CD4-positive, alpha-beta T cell treated with Interleukin-2 at 100 ng/mL for 4 hours (primary cell): ENCODE measurements around the gene APEX1.
"Not testable (repeated sequence)": the region's sequence is repeated elsewhere in the genome, so short reads cannot be mapped to it uniquely, and the experiment has no call there.

Experiments
- DNase-seq: peaks from one replicate; pipeline ENCODE4 v3.0.0-alpha.2; 2020; ENCODE audit warnings: low spot score

The APEX1 gene

DNA sequence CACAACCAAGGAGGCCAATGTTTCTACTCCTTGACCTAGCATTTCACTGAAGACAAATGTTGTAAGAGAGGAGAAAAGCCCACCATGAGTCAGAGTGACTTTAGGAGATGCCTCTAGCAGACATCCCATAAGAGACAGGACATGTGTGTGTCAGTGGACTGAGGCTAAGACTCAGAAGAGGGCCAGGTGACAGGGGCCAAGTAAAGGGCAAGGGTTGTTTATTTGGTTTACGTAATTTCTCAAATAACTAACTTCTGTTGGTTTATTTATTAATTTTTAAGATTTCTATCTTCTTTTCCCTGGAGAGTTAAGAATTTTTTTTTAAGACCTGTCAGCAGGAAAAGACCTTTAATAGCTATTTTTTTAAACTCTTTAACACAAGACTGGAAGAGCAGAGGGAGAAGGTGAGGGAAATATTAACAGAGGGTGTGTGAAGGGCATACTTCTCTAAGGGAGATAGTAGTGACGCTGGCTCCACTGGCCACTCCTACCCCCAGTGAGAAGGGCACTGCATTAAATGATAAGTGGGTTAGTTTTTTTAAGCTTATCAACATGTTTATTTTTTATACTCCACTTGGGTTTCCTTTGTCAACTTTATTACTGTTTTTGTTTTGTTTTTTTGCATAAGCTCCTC is 17.6 kb downstream of the APEX1 start:
- DNase-seq: no peak

DNA sequence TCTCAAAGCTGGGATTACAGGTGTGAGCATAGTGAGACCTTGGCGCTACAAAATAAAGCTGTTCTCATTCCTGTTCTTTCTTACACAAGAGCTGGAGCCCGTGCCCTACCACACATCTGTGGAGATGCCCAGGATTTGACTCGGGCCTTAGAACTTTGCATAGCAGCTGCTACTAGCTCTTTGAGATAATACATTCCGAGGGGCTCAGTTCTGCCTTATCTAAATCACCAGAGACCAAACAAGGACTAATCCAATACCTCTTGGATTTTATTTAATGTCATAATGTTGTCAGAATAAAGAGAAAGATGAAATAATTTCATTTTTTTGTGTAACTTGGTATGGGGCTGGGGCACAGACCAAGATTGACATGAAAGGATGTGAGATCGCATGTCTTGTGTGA is 21.8 kb downstream of the APEX1 start:
- no peak for DNase-seq

DNA sequence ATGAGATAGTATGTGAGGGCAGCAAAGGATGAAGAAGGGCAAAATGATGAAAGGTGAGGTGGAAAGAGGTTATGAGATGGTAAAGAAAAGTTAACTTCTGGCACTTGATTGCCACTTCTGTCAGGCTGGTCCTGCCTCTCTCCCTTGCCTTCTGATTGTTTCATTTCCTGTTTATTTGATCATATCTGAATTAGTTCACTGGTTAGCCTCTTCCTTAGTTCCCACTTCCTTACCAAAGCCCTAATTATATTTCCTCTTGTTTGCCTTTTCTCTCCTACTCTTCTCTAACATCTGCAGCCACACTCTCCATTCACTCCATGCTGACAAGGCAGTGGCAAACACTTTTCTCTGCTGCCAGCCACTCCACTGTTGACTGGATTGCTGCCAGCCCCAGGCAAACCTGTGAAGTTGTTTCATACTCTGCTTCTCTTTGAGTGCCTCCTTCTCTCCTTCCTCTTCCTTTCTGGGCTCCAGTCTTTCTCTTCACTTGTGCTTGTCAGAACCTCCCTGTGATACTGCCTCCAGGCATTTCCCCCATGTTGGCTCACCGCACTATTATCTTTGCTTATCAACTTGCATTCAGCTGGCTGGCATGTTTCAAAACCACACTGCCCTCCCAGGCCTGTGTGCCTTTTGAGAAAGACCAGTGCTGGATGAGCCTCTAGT is 22.3 kb downstream of the APEX1 start:
- peak; percentile 41 for DNase-seq

DNA sequence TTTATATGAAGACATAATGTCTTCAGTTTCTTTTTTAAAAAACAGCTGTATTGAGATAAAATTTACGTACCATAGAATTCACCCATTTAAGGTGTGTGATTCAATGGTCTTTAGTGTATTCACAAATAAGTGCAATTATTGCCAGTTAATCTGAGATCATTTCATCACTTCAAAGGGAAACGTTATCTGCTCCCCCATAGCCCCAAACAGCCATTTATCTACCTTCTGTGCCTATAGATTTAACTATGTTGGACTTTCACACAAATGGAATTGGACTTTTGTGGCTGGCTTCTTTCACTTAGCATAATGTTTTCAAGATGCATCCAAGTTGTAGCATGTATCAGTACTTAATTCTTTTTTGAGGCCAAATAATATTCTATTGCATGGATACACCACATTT is 23.9 kb downstream of the APEX1 start:
- no peak for DNase-seq

DNA sequence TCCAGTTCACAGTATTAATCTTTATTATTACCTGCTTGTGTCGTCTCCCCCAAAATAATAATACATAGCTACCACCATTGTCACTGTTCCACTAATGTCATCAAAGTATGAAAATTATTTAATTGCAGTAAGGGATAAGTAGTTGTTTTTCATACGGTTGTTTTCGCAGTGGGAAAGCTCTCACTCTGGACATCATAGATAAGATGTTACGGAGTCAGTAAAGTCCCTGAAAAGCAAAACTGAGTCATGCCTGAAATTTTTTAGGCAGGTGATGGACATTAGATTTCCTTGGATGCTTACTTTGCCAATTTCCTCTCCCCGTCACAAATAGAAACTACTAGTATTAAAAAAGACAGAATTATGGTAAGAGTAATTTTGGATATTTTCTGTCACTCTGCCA is 27.4 kb downstream of the APEX1 start:
- DNase-seq: no peak

DNA sequence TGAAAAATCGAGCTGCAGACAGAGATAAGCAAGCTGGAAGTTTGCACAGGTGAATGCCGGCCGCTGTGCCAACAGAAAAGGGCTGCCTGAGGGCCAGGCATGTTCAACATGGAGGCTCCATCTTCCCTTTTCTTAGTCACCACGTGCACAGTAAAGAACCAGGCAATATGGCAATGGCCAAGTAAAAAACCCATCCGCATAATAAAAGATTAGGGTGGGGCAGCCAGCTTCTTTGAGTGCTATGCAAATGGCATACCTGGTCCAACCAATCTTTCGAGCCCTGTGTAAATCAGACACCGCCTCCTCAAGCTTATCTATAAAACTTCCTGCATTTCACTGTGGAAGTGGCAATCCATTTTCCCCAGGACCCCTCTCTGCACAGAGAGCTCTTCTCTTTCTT is 30.9 kb downstream of the APEX1 start:
- DNase-seq: no peak

DNA sequence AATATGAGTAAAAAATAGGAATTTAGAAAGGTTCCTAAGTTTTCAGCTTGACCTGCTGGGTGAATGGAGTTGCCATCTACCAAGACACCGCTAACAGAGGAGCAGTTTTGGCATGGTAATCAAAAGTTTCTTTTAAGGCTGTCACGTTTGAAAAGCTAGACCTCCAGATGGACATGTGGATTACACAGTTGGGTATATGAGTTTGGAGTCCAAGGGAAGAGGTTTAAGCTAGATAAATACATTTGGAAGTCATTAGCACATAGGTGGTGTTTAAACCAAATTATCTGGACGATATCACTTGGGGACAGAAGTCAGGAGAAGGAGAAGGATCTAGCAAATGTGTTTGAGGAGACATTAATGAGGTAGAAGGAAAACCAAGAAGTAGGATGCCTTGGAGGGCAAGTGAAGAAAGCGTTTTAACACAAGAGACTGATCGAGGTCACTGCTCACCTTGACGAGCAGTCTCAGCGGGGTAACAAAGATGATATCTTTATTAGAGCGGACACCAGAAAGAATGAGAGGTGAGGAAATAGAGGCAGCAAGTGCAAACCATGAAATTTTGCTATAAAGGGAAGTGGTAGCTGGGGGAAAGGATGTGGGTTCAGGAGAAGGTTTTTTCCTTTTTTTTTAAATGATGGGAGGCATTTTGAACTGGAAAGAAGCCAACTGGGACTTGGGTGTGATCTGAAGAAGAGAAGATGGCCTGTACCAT is 31.8 kb downstream of the APEX1 start:
- DNase-seq: no peak

DNA sequence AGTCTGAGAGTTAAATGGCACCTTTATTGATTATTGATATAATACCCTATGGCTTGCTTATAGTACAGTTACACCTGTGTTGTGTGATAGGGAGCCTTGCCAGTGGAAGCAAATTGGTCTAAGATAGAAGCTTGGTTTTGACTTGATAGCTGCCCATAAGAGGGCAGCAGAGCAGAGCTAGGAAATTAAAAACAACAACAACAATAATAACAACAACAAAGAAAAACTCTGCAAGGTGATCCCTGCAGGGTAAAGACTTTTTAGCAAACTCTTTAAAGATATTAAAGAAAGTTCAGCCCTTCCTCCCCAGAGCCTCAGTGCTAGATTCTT is 32.3 kb downstream of the APEX1 start:
- DNase-seq: no peak

DNA sequence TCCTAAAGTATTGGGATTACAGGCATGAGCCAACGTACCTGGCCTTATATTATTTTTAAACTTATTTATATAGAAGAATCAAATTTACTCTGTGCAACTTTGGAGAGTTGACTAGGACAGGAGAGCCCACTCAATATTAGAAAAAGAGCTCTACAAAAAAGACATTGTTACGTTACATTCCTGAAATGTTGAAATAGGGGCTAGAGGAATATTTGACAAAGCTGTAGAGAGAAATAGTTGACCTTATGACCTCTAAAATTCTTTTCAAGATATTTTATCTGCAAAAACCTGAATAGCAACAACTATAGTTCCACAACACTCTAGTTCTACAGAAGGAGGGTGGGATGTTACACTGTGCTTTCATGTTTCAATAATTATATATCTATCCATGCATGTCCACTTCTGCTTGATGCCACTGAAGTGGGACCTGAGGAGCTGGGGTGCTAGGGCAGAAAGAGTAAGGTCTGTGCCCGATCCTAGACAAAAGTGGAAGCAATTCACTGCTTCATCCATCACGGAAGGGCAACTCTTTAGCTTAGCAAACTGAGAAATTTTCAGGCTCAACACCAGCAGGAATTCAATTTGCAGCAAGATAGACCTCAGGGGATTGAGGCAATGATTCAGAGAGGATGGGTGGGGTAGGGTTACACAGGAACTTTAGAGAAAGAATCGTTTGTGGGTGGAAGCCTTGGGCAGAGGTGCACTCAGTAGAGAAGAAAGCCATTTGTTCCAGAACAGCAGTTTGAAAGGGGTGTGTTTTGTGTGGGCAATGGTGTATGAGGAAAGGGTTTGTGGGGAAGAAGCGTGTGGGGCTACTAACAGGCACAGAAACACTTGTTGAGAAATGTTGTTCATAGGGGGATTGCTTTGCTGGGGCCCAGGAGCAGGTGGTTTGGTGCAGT is 34.3 kb downstream of the APEX1 start:
- peak; percentile 62 for DNase-seq

DNA sequence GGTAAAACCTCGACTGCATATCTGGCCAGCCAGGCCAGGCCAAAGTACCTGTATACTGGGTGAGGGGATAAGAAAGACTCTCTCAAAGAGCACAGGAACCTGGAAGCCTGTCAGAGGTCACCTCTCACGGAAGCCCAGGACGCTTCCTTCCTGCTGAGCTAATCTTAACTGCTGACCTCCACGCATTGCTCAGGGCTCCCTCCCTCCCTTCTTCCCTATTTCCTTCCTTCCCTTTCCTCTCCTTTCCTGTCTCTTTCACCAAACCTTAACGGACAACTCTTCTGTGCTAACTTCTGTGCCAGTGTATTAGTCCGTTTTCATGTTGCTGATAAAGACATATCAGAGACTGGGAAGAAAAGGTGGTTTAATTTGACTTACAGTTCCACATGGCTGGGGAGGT is 35.5 kb downstream of the APEX1 start:
- no peak for DNase-seq

DNA sequence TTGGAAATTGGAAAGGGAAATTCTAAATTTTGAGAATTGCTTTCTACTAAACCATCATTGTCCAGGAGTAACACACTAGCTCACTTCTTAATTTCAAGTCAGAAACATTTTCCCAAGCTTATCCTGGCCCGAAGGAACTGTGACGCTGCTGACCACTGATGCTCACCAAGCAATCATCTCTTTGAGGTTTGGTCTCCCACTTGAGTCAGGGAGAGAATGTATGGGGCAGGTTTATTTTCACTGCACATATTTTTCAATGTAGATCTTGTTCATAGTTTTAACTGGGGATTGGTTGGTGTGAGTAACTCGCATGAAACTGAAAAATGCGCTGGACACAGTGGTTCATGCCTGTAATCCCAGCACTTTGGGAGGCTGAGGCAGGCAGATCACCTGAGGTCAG is 37.5 kb downstream of the APEX1 start:
- no peak for DNase-seq

DNA sequence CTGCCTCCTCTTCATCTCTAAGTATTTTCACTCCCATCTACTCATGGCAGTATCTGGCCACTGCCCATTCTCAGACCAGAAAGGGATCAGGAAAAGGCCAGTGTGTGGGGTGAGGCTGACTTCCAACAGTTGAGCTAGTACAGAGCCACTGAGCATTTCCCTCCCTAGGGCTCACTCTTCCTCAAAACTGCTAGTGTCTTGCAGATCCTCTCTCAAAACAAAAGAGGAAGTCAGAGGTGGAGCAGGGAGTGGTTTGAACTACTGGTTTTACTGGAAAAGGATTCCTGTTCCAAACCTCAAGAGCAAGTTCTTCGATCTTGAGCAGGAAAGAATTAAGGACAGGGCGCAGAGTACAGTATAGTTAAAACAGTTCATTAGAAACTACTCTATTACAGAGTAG is 38.6 kb downstream of the APEX1 start:
- DNase-seq: no peak

DNA sequence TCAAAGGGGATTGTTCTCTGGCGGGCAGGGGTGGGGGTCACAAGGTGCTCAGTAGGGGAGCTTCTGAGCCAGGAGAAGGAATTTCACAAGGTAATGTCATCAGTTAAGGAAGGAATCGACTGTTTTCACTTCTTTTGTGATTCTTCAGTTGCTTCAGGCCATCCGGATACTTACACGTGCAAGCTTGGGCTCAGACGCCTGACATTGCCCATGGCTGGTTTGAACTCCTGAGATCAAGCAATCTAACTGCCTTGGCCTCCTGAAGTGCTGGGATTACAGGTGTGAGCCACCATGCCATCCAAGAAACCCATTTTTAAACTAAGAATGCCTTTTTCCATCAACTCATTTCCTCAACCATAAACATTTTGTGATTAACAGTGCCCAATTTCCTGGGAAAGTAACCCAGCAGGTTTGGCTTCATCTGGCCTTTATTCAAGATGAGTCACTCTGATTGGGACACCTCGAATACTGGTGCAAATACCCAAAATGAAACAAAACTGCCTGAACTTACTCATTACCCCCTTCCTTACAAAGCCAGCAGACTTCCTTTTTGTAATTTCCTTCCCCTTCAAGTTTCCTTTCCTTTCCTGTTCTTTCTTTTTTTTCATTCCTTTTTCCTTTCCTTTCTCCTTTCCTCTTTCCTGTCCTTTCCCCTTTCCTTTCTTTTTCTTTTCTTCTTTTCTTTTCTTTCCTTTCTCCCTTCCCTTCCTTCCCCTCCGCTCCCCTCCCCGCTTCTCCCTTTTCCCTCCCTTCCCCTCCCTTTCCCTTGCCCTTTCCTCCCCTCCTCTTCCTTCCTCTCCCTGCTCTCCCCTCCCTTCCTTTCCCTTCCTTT is 40.1 kb downstream of the APEX1 start:
- DNase-seq: no peak

DNA sequence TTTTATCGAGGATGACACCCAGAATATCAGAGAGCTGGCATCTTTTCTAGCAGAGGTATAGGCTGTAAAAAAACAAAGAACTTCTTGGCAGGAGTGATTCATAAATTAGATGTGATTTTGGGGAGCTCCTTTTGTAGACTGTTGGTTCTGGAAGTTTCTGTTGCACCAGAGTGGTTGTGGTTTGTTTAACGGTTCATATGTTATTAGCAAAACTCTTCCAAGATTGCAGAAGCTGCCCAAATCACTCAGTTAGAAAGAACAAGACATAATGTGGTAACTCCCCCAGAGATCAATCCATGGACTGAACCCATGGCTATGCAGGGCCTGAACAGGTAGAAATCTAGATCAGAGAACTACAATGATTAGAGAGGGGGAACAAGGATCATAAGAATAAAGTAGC is 43.6 kb downstream of the APEX1 start:
- DNase-seq: no peak

DNA sequence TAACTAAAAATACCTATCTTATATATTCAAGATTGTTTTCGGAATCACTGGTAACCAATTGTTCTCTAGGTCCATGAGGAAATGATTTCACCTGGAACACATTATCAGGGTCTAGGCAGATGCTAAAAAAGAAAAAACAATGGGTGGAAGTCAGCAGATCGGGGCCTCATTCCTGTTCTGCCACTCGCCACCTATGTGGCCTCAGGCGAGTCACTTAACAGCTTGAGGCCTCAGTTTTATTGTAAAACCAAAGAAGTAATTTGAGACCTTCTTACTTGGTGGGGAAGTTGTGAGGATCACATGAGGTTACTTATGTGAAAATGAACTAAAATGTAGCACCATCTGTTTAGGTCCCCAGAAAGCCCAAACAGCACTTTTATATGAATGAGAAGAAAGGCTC is 44.1 kb downstream of the APEX1 start:
- no peak for DNase-seq

DNA sequence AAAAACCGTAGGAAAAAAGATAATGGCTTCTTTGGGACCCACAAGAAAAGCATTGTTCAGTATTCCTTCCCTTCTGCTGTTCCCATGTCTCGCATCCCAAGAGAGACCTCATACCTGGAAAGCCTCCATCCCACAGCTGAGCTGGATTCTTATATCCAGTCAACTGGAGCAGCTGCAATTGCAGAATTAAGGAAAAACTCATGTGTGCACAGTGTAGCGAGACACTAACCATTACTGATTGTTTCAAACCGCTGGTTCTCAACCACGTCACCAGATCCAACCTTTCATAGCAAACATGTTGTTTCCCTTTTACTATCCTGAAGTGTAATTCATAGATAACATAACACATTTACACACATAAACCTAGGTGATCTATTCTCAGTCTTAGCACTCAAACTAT is 44.9 kb downstream of the APEX1 start:
- no peak for DNase-seq

DNA sequence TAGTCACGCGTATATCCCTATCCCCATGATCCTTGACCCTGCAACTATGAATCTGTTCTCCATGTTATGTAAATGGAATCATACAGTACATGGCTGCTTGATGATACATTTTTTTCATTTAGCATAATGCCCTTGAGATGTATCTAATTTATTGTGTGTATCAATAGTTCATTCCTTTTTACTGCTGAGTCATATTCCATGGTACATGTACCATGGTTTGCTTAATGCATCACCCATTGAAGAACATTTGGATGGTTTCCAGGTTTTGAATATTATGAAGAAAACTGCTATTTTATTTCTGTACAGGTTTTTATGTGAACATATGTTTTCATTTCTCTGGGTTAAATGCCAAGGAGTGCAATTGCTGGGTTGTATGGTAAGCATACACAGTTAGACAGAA is 46.3 kb downstream of the APEX1 start:
- DNase-seq: no peak

DNA sequence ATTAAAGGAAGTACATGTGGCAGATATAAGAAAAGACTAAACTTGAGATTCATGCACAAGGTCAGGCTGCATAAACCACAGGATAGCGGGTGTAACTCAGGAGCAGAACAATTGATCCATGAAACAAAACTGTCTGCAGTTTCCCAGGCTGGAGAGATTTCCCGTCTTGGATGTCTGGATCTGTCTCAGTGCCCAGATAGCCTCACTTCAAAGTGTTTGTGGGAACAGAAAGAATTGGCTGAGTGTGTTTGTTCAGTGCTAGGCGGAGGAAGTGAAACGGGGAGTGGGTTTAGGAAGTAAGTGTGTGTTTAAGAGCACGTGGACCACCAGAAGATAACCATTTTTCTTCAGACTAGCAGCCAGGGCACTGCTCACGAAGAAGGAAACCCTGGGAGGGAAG is 48.9 kb downstream of the APEX1 start:
- no peak for DNase-seq

DNA sequence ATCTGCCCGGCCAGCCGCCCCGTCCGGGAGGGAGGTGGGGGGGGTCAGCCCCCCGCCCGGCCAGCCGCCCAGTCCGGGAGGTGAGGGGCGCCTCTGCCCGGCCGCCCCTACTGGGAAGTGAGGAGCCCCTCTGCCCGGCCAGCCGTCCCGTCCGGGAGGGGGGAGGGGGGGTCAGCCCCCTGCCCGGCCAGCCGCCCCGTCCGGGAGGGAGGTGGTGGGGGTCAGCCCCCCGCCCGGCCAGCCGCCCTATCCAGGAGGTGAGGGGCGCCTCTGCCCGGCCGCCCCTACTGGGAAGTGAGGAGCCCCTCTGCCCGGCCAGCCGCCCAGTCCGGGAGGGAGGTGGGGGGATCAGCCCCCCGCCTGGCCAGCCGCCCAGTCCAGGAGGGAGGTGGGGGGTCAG is 51.2 kb downstream of the APEX1 start:
- not testable (repeated sequence) for DNase-seq

DNA sequence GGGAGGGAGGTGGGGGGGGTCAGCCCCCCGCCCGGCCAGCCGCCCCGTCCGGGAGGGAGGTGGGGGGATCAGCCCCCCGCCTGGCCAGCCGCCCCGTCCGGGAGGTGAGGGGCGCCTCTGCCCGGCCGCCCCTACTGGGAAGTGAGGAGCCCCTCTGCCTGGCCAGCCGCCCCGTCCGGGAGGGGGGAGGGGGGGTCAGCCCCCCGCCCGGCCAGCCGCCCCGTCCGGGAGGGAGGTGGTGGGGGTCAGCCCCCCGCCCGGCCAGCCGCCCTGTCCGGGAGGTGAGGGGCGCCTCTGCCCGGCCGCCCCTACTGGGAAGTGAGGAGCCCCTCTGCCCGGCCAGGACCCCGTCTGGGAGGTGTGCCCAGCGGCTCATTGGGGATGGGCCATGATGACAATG is 51.7 kb downstream of the APEX1 start:
- DNase-seq: not testable (repeated sequence)
